Measurements from ENCODE around the gene ALG8.
"Not testable (repeated sequence)": the region's sequence is repeated elsewhere in the genome, so short reads cannot be mapped to it uniquely, and the experiment has no call there.

ALG8 gene

DNA sequence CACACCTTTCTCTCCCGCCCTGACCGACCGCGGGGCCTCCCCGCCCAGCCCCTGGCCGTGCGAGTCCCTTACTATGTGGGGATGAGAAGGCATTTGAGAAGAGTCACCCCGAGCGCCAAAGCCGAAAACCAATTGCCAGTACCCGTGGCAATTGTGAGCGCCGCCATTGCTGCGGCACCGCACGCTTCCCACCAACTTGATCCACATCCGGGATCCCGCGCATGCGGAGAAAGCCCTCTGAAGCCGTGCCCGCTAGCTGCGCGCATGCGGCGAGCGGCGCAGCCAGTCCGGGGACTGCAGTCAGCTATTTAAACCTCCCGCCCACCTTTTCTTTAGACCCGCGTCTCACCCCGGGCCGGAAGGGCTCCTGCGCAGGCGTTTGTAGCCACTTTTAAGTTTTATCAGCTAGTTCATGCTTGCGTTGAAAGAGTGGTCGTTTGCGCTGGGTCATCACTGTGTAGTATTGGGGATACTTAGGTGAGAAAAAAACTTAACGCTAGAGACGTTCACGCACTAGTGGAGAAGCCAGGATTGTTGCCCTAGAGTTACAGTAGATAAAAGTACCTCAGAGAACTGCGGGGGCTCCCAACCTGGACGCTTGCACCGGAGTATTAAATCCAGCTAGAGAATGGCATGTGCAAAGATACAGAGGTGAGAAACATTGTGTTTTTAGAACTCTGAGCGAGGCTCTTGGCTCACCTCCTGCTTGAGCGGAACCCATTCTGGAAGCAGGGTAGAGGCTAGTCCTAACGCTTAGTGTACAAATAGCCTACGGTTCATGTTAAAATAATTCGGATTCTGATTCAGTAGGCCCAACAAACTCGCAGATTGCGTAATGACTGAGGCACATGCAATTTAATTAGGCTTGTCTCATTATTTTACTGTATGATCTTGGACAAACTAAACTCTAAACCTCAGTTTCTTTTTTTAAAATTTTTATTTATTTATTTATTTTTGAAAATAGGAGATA, at the start of gene ALG8:
Gene ALG8, minus strand, starts transcription at position 205 of the 970 bp plus-strand sequence. Its CDS starts 38 bp downstream, at position 167.
- DNase-seq (ENCODE audit: low spot score) = peak; percentile 83
- FAIRE-seq = peak; percentile 47

DNA sequence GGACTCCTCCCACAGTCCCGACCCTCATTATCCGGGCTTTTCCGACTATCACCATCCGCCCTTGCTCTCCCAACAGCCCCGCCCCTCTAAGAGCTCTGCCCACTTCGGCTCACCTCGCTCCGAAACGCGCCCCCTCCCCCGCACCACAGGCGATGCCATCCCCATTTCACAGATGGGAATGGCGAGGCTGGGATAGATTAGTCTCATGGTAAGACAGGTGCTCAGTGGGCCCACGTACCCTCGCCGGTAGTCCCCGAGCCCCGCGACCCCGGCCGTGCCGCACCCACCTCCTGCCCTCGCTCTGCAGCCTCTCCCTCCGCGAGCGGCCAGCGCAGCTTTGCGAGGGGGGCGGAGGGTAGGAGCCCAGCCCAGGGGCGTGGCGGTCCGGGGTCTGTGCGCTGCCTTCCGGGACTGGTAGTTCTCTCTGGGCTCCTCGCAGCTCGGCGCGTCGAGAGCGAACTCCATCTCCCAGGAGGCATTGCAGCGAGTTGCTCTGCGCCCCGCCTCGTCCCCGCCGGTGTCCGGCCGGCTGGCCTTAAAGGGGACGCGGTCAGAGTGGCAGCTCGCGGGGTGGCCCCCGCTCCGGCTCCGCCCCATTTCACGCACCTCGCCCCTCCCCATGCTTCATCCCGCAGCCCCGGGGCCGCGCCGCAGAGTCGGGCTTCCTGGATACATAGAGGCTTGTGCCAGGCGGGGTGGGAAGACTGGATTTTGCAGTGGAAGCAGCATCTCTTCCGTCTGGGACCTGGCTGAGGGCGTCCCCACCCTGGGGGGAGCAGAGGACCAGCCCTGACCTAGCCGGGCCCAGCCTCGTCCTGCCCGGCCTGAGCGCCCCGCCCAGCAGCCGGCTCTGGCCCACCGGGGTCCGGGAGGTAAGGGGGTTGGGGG, 49.1 kb upstream of the ALG8 start, which contains the start of the genes KCTD21 and USP35:
Gene KCTD21, minus strand, starts transcription at position 341 of the 888 bp plus-strand sequence. CDS start 14,072 bp downstream, outside the sequence.
Gene USP35, plus strand, starts transcription at position 634 of the 888 bp plus-strand sequence. CDS start 7,327 bp downstream, outside the sequence.
- peak; percentile 87 for DNase-seq (ENCODE audit: low spot score)

DNA sequence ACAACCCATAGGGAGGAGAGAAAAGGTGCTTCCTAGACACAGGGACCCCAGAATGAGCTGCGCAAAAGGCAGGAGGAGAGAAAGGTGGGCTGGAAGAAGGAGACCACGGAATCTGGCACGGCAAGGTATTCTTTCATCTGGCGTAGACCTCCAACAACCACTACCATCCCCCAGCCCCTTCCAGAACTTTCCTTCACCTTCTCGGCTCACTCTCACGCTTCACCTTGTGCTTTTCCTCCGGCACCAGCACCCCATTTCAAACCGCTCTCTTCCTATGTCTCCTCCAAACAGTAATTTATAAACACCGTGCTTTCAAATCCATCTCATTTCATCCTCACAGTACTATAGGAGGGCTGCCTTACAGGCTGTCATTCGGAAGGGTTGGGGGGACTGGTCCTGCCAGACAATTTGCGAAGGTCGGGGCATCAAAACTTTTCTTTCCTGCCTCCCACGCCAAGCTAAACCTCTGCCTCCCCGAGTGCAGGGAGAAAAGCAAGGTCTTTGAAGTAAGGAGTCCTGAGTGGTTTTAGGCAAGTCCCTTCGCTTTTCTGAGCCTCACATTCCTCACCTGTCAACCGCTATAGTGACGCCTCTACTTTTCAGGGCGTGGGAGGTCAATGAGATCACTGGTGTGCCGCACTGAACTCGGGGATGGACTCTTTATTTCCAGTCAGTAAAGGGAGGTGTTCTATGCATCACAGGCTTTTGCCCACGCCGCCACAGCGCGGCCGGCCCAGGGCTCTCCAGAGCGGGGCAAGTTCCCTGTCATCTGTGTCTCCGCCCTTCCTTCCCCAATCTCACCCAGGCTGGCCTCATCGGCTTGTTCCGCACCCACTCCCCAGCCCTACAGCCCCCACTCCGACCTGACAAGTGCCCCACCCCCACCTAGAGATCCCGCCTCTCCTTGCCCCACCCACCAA, 48.2 kb upstream of the ALG8 start:
- no peak for FAIRE-seq

More for the DNA sequence above, 49.1 kb upstream of the ALG8 start, which contains the start of the genes KCTD21 and USP35:
- FAIRE-seq = no peak

DNA sequence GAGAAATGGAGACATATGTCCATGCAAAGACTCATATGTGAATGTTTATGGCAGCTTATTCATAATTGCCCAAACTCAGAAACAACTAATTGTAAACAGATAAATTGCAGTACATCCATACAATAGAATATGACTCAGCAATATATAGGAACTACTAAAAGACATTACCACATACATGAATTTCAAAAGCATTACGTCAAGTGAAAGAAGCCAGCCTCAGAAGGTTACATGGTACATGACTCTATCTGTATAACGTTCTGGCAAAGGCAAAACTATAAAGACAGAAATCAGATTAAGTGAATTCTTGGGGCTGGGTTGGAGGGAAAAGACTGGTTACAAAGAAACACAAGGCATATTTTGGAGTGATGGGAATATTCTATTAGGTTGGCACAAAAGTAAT, 41.8 kb upstream of the ALG8 start:
- DNase-seq (ENCODE audit: low spot score) = no peak
- no peak for FAIRE-seq

More for the DNA sequence above, 48.2 kb upstream of the ALG8 start:
- peak; percentile 11 for DNase-seq (ENCODE audit: low spot score)

DNA sequence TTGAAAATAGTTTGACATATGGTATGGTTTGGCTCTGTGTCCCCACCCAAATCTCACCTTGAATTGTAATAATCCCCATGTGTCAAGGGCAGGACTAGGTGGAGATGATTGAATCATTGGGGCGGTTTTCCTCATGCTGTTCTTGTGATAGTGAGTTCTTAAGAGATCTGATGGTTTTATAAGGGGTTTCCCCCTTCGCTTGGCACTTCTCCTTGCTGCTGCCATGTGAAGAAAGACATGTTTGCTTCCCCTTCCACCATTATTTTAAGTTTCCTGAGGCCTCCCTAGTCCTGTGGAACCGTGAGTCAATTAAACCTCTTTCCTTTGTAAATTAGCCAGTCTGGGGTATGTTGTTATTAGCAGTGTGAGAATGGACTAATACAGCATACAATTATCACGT, 41.3 kb upstream of the ALG8 start:
- DNase-seq (ENCODE audit: low spot score) (no peak), FAIRE-seq (no peak)

DNA sequence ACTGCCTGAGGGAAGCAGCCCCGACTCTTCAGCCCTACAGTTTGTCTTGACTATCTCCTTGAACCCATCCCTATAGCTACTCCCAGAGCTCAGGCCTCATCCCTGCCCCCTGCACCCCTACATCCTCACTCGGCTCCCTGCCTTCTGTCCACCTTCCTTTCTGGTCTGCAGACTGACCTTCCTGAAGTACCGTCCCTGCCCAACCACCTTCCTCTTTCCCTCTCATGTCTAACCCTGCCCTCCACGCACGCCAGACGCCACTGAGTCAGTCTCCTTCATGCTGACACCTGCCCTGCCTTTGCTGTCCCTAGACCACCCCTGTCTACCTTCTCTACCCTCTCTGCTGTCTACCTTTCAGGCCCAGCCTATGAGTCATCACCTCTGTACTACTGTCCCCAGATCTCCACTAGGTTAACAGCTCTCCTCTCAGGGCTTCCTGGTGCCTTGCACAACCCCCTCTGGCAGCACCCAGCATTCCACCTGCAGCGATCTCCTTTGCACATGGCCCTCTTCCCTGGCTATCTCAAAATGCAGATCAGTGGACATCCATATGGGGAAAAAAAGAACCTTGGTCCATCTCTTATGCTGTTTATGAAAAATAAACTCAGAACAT, 40.1 kb upstream of the ALG8 start:
- FAIRE-seq (no peak), DNase-seq (ENCODE audit: low spot score) (no peak)

DNA sequence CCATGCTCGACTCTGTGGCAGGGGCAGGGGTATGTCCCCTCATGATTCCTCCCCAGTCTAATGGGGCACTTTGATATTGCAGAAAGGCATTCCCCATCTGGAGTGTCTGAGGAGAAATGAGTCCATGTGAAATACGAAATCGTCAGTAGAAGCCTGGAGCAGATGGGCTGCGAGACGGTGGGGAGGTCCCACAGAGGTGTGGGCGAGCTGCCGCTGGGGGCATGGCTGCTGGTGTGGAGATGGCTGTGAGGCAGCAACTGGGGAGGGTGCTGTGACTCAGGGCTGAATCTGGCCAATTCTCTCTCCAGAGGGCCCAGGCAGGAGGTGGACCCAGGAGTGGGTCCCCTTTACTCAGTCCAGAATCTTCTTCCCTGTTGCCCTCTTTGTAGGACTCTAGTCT, 37.8 kb upstream of the ALG8 start:
- no peak for DNase-seq (ENCODE audit: low spot score)
- FAIRE-seq = no peak

DNA sequence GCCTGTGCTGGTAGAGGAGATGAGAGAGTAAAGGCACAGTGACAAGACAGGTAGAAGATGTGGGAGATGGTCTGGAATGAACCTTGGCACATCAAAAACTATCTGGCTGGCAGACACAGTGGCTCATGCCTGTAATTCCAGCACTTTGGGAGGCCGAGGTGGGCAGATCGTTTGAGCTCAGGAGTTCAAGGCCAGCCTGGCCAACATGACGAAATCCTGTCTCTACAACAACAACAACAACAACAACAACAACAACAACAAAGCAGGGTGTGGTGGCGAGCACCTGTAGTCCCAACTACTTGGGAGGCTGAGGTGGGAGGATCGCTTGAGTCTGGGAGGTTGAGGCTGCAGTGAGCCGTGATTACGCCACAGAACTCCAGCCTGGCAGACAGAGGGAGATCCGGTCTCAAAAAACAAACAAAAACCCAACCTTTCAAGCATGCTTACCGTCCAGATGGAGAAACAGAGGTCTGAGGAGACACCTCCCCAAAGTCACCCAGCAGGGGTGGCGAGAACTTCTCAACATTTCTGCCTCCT, 37.2 kb upstream of the ALG8 start:
- DNase-seq (ENCODE audit: low spot score) (no peak), FAIRE-seq (no peak)

DNA sequence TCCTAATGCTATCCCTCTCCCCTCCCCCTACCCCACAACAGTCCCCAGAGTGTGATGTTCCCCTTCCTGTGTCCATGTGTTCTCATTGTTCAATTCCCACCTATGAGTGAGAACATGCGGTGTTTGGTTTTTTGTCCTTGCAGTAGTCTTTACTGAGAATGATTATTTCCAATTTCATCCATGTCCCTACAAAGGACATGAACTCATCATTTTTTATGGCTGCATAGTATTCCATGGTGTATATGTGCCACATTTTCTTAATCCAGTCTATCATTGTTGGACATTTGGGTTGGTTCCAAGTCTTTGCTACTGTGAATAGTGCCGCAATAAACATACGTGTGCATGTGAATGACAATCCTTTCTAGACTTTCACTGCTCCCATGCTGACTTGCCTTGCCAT, 36.4 kb upstream of the ALG8 start:
- FAIRE-seq; DNase-seq (ENCODE audit: low spot score): not testable (repeated sequence)

DNA sequence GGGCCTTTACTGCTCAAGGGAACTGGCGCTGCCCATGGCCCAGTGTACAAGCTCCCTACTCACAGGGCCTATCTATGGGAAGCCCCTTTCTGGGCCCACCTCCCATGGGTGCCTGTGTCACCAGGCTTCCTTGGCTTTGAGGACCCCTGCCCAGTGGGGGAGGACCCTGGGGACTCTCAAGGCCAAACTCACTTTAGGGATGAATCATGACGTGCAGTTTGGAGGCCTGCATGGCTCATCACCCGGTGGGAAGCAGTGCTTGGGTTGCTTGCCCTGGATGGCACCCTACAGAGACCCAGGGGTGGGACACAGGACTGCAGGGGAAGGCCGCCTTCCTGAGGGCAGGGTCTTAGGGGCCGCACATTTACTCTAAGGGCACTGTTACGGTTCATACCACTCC, 32.5 kb upstream of the ALG8 start:
- FAIRE-seq = no peak
- no peak for DNase-seq (ENCODE audit: low spot score)

DNA sequence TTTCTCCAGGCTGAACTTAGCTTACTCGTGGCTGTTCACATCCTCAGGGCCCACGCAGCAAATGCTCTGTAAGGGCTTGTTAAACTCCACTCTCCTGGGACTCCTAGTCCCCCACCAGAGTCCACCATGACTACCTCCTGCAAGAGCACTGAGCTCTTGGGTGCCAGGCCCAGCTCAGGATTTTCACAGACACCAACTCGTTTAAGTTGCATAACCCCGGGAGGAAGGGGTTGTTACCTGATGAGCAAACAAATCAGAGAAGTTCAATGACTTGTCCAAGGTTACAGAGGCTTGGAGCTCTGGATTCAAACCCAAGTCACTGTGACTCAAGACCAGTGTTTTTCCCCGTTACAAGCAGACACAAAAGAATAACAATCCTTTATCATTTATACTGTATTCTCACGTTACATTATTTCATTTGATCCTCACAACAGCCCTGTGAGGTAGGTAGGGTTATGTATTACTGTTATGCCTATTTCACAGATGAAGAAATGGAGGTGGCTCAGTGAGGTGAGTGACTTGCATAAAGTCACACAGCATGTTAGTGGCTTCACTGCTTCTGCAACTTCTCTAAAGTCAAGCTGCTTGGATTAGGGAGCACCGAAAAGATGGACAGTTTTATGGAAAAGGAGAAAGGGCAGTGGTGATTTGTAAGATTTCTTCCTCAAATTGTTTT, 31.6 kb upstream of the ALG8 start:
- no peak for DNase-seq (ENCODE audit: low spot score)
- no peak for FAIRE-seq

DNA sequence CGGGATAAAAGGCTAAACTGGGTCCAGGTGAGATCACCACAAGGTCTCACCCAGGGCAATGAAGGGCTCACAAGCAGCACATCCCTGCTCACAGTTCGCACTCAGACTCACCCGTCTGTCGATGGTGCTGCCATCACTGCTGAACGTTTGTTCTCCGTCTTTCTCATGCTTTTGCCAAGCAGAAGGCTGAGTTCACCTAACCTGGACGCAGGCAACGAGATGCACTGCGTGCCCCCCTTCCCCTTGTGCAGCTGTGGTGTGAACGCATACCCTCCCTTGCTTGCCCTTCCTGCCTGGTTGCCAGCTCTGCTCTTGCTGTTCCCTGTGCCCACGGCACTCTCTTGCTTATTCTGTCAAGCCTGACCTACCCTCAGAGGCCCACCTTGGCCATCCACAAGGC, 31.0 kb upstream of the ALG8 start:
- DNase-seq (ENCODE audit: low spot score) (no peak), FAIRE-seq (no peak)

DNA sequence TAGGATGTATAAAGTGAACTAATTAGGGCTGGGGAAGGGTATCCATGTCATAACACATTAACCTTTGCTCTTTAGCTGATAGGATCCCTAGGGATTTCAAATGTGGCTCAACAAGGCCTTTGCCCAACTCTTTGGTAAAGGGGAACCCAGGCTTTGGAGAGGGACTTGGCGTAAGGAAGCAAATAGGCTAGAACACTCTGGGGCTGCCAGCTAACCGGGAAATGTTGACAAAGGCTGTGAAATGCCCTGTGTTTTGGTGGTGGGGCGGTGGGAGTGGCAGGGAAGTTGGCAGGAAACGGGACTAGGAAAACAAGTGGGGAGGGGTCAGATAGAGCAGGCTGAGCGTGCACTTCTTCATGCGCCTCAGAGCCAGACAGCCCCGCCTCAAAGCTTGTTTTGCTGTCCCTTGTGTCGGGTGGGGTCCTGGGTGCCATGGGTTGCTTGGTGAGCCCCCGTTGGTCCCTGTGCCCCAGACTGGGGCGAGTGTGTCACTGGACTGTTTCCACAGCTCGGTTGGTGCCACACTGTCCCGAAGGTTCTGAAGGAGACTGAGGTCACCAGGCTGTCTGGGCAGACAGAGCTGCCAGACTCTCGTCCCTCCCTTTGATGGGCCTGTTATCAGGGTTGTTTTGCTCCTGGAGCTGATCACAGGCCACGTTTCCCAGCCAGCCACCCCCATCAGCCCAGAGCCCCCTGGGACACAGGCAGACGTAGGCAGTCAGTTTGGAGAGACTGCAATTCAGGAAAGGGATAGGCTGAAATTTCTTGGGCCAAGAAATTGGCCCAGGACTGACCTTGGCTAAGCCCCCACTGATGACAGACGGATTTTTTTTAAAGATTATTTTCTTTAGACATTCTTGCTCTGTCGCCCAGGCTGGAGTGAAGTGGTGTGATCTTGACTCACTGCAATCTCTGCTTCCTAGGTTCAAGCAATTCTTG, 29.4 kb upstream of the ALG8 start:
- DNase-seq (ENCODE audit: low spot score) (no peak), FAIRE-seq (no peak)

DNA sequence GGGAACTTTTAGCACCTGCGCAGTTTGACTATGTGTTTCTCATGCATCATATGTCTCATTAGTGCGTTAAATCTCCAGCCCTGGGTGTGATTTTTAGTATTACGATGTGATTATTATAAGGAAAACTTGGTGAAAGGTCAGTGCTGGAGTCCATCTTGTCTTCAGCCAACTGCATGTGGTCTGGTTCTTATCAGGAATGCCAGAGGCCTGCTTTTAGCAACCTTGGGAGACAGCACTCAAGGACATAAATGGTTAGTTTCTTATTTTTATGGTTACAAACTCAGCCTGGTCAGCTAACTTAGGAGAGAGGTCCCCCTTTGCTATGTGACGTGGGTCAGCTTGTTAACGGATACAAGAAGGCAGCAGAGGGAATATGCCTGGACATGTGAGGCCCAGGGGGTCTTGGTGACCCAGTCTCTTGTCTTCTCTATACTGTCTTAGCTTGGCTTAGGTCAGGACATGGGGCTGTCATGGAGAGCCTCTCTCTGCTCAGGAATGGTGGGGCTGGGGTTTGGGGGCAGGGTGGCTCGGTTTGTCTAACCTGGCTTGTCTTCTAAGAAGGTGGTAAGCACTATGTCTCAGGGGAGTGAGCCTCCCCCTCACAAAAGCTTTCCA, 27.5 kb upstream of the ALG8 start:
- no peak for DNase-seq (ENCODE audit: low spot score)
- FAIRE-seq = no peak

DNA sequence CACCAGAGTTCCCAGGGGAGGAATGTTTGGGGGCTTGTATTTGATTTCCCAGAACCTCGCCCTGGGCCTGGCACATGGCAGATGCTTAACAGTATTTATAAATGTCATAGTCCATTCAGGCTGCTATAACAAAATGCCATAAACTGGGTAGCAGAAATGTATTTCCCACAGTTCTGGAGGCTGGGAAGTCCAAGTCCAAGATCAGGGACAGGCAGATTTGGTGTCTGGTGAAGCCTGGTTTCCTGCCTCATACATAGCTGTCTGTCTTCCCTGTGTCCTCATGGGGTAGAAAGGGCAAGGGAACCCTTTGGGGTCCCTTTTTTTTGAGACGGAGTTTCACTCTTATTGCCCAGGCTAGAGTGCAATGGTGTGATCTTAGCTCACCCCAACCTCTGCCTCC, 25.0 kb upstream of the ALG8 start:
- DNase-seq (ENCODE audit: low spot score) = no peak
- no peak for FAIRE-seq

DNA sequence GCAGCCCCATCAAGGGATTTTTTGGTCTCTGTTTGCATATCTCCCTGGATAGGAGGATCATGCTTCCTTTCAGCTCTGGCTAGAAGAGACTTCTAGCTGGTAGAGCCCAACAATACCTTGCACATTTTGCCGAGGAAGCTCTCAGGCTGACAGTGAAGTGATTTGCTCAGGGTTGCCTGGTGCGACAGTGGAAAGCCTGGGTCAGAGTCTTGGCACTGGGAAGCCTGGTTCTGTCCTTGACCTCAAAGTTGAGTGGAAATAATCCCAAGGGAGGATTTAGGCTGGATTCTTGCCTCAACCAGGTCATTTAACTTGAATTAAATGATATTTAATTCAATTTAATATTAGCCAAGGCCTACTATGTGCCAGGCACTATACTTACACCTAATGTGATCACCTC, 24.4 kb upstream of the ALG8 start:
- FAIRE-seq = no peak
- DNase-seq (ENCODE audit: low spot score) = no peak

DNA sequence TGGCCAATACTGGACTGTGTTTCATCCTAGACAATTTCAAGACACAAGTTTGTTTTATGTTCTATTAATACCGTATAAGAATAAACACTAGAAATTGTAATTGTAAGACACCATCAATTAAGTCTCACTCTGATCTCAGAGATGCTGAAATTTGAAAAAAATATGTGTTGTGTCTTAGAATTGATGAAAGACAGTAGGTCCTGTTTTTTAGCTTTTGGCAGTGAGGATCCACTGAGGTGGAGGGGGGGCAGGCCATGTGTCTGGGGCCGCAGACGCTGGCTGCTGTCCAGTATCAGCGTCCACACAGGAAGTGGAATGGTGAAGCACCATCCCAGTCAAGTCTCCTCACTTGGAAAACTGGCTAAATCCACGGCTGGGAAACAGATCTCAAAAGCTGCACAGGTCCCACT, 22.5 kb upstream of the ALG8 start:
- DNase-seq (ENCODE audit: low spot score) = no peak
- FAIRE-seq = no peak

DNA sequence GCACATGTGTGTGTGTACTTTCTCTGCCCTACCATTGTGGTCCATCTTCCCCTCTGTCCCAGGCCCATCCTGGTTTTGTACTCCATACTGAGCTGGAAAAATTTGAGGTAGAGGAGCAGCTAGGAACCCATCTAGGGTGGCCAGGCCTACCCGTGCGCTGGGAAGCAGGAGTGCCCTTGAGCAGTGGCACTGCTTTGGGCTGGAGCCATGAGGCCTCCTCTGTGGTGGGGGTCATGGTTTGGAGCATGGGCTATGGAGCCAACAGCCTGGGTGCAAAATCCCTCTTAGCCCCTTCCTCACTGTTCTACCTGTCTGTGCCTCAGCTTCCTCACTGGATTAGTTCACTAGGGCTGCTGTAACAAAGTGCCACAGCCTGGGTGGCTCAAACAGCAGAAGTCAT, 21.9 kb upstream of the ALG8 start:
- no peak for DNase-seq (ENCODE audit: low spot score)
- FAIRE-seq = no peak
